HepG2 (cell line): ENCODE results near the gene PRRC2A. TPM values are rescaled to one million over a fixed set of nuclear protein-coding genes. Genes with fewer than 3 reads are reported as not detected.

Experiments
- DPF2 ChIP-seq: sonication (generic); formaldehyde crosslinking; IDR thresholded peaks from 2 replicates; pipeline ENCODE4 v1.4.0; 2020; ENCODE audit warnings: mild to moderate bottlenecking, low read depth, missing genetic modification reagents, borderline replicate concordance
- HHEX ChIP-seq: IDR thresholded peaks from 2 replicates; pipeline ENCODE4 v1.6.1; 2016; ENCODE audit warnings: control low read depth
- HNRNPUL1 ChIP-seq: fragments of 200-400 bp; formaldehyde crosslinking; IDR thresholded peaks from 2 replicates; pipeline ENCODE4 v1.6.1; 2017; ENCODE audit warnings: low read depth, mild to moderate bottlenecking, low read length, moderate library complexity
- KDM3A ChIP-seq: IDR thresholded peaks from 2 replicates; pipeline ENCODE4 v1.6.1; 2018; ENCODE audit warnings: low read depth, missing compliant biosample characterization
- MED1 ChIP-seq: sonication (generic); formaldehyde crosslinking; IDR thresholded peaks from 2 replicates; pipeline ENCODE4 v1.4.0; 2020; ENCODE audit warnings: missing genetic modification reagents
- MYPOP ChIP-seq: sonication (generic); formaldehyde crosslinking; IDR thresholded peaks from 2 replicates; pipeline ENCODE4 v1.8.1; 2023; ENCODE audit warnings: mild to moderate bottlenecking, moderate library complexity, missing genetic modification reagents
- NFE2L2 ChIP-seq: fragments of 150-350 bp; IDR thresholded peaks from 2 replicates; pipeline ENCODE4 v1.6.1; 2014; ENCODE audit warnings: low read length
- NR2F6 ChIP-seq, 2 experiments: IDR thresholded peaks; 2 replicates each; pipeline ENCODE4 v1.6.1; 2016; ENCODE audit warnings: antibody characterized with exemption in 1 of 2, mild to moderate bottlenecking in 1 of 2
- PCBP2 ChIP-seq: fragments of 200-400 bp; formaldehyde crosslinking; optimal IDR thresholded peaks from 2 replicates; pipeline ENCODE3; 2018; ENCODE audit warnings: low read length, low read depth; ENCODE audit not compliant: poor library complexity, severe bottlenecking
- SOX6 ChIP-seq, 2 experiments: fragments of 450-650 bp in 1 of 2; sonication (generic) in 1 of 2; formaldehyde crosslinking in 1 of 2; IDR thresholded peaks; 2 replicates each; pipeline versions ENCODE4 v1.4.0 to v1.6.1; 2017 to 2020; ENCODE audit warnings: antibody characterized with exemption in 1 of 2, mild to moderate bottlenecking in 1 of 2, missing genetic modification reagents in 1 of 2
- THAP8 ChIP-seq: sonication (generic); formaldehyde crosslinking; IDR thresholded peaks from 2 replicates; pipeline ENCODE4 v1.5.1; 2020; ENCODE audit warnings: missing genetic modification reagents, mild to moderate bottlenecking, borderline replicate concordance
- ZNF235 ChIP-seq: sonication (generic); formaldehyde crosslinking; IDR thresholded peaks from 2 replicates; pipeline ENCODE4 v1.8.1; 2023; ENCODE audit warnings: mild to moderate bottlenecking, missing genetic modification reagents, borderline replicate concordance
- ZNF557 ChIP-seq: sonication (generic); formaldehyde crosslinking; IDR thresholded peaks from 2 replicates; pipeline ENCODE4 v1.4.0; 2020; ENCODE audit warnings: missing genetic modification reagents
- ZNF609 ChIP-seq: sonication (generic); formaldehyde crosslinking; IDR thresholded peaks from 2 replicates; pipeline ENCODE4 v1.4.0; 2020; ENCODE audit warnings: mild to moderate bottlenecking, missing genetic modification reagents, borderline replicate concordance
- ZNF7 ChIP-seq: IDR thresholded peaks from 2 replicates; pipeline ENCODE4 v1.6.1; 2016; ENCODE audit warnings: missing biosample characterization, missing genetic modification reagents
- polyA plus RNA-seq, 8 experiments: library from polyadenylated mRNA; depleted of rRNA in 3 of 8; stranded (reverse) in 7 of 8; unstranded in 1 of 8; fragments of >200 nt; fragmentation: Illumina TruSeq in 4 of 8; extraction: Trizol in 4 of 8; gene quantifications; 2 replicates each; pipeline versions ENCODE4 v1.2.1 to v1.2.3, GENCODE V29; 2011 to 2016; ENCODE audit warnings: low read depth in 4 of 8, missing spikeins in 1 of 8, mixed read lengths in 1 of 8; ENCODE audit not compliant: insufficient read depth in 1 of 8
- total RNA-seq, 5 experiments: library from RNA; depleted of rRNA; stranded (reverse); fragments of >200 nt; fragmentation: Illumina TruSeq; extraction: Trizol; gene quantifications; 2 replicates each; pipeline ENCODE4 v1.2.3, GENCODE V29; 2016; ENCODE audit warnings: low read depth in 1 of 5
- TF ChIP-seq, protein P1 (sequence below): sonication (generic); formaldehyde crosslinking; IDR thresholded peaks from 2 replicates; pipeline ENCODE4 v1.4.0; 2020; ENCODE audit warnings: mild to moderate bottlenecking, missing genetic modification reagents, borderline replicate concordance
- TF ChIP-seq, protein P2 (sequence below): sonication (generic); formaldehyde crosslinking; IDR thresholded peaks from 2 replicates; pipeline ENCODE4 v1.5.0; 2020; ENCODE audit warnings: missing genetic modification reagents, mild to moderate bottlenecking, borderline replicate concordance

PRRC2A gene
- total and polyA plus RNA-seq, 2 of the 13 experiments (the other 11 are each of a cell fraction or from before 2014, with no cell fraction given) = 38.9 to 47.4 TPM

DNA sequence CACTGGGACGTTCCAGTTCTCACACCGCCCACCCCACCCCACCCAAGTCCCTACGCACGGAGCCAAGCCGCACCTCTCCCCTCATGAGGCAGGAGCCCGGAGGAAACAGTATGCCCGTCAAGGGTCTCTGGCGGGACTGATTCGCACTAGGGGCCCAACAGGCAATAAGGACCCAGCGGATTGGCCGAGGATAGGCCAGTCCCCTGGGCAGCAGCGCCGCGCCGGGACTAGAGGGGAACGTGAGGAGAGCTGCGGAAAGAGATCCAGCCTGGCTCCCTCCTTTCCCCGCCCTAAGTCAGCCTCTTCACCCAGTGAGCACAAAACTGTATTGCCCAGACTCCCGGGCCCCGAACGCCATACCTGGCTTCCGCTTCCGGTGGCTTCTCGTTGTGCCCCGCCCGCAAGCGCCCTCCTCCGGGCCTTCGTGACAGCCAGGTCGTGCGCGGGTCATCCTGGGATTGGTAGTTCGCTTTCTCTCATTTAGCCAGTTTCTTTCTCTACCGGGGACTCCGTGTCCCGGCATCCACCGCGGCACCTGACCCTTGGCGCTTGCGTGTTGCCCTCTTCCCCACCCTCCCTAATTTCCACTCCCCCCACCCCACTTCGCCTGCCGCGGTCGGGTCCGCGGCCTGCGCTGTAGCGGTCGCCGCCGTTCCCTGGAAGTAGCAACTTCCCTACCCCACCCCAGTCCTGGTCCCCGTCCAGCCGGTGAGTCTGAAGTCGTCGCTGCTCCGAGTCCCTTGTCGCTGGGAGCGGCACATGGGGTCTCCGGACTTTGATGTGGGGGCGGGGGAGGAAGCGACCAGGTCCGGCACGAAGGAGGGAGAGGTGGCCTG, 45.2 kb downstream of the PRRC2A start, which contains the start of gene CSNK2B (continued):
- TF ChIP-seq MYPOP (CRISPR knock-in tag) (no peak; the same call in 1 of the 2 replicates), KDM3A (CRISPR knock-in tag) (0 out of 2 replicates have a peak, but pooled peaks have one; percentile 21), ZNF609 (0 out of 2 replicates have a peak, but pooled peaks have one; percentile 8), DPF2 (CRISPR knock-in tag) (no peak), THAP8 (CRISPR knock-in tag) (peak; percentile 65; the same call in 1 of the 2 replicates), ZNF7 (CRISPR knock-in tag) (no peak), ZNF557 (CRISPR knock-in tag) (no peak; the same call in 1 of the 2 replicates), NFE2L2 (0 out of 2 replicates have a peak, but pooled peaks have one; percentile 15), MED1 (CRISPR knock-in tag) (peak; percentile 73), PCBP2 (no peak), ZNF235 (peak; percentile 71; the same call in 1 of the 2 replicates), HNRNPUL1 (no peak), SOX6 (IDR thresholded peaks at IDR 0.05) (no peak), SOX6 (CRISPR knock-in tag; IDR thresholded peaks at IDR 0.05) (no peak; the same call in 1 of the 2 replicates), NR2F6 (IDR thresholded peaks at IDR 0.05) (no peak), NR2F6 (CRISPR knock-in tag; IDR thresholded peaks at IDR 0.05) (peak; percentile 64; the same call in 1 of the 2 replicates), HHEX (CRISPR knock-in tag) (no peak)
- TF ChIP-seq, protein P1, sequence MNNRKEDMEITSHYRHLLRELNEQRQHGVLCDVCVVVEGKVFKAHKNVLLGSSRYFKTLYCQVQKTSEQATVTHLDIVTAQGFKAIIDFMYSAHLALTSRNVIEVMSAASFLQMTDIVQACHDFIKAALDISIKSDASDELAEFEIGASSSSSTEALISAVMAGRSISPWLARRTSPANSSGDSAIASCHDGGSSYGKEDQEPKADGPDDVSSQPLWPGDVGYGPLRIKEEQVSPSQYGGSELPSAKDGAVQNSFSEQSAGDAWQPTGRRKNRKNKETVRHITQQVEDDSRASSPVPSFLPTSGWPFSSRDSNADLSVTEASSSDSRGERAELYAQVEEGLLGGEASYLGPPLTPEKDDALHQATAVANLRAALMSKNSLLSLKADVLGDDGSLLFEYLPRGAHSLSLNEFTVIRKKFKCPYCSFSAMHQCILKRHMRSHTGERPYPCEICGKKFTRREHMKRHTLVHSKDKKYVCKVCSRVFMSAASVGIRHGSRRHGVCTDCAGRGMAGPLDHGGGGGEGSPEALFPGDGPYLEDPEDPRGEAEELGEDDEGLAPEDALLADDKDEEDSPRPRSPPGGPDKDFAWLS (CRISPR knock-in tag) = peak; percentile 71
- TF ChIP-seq, protein P2, sequence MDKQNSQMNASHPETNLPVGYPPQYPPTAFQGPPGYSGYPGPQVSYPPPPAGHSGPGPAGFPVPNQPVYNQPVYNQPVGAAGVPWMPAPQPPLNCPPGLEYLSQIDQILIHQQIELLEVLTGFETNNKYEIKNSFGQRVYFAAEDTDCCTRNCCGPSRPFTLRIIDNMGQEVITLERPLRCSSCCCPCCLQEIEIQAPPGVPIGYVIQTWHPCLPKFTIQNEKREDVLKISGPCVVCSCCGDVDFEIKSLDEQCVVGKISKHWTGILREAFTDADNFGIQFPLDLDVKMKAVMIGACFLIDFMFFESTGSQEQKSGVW (CRISPR knock-in tag) = no peak
